Calu3 (cell line): ENCODE results near the gene SMR3B. TPM values are rescaled to one million over a fixed set of nuclear protein-coding genes. Genes with fewer than 3 reads are reported as not detected.
A peak's percentile ranks its signal among the peaks of the same experiment; 100 is the strongest.

Experiments used
- BruUV-seq: library from RNA; stranded (reverse); fragments of 400-500 nt; replicated peaks from 2 replicates; lab custom pipeline; 2021; lab: Mats Ljungman, UMichigan
- CTCF ChIA-PET: fragments of 300-600 bp; sonication (Branson Sonifier 250); formaldehyde crosslinking; loops from one replicate; lab custom pipeline; 2022; ENCODE audit warnings: antibody characterized with exemption; lab: Charles Lee
- DNase-seq: peaks from one replicate; pipeline ENCODE4 v3.0.0; 2022
- H3K27ac Mint-ChIP-seq: one replicate; pipeline ENCODE4 v1.8.0; 2022; ENCODE audit warnings: mixed read lengths; ENCODE audit not compliant: unreplicated experiment
- H3K27me3 Mint-ChIP-seq: one replicate; pipeline ENCODE4 v1.8.0; 2022; ENCODE audit warnings: mixed read lengths; ENCODE audit not compliant: unreplicated experiment
- H3K36me3 Mint-ChIP-seq: one replicate; pipeline ENCODE4 v1.8.0; 2022; ENCODE audit warnings: mild to moderate bottlenecking, moderate library complexity, mixed read lengths; ENCODE audit not compliant: insufficient read depth, unreplicated experiment
- H3K4me1 Mint-ChIP-seq: one replicate; pipeline ENCODE4 v1.8.0; 2022; ENCODE audit warnings: mild to moderate bottlenecking, low read depth, mixed read lengths; ENCODE audit not compliant: unreplicated experiment
- H3K4me3 Mint-ChIP-seq: one replicate; pipeline ENCODE4 v1.8.0; 2022; ENCODE audit warnings: mild to moderate bottlenecking, low read depth, moderate library complexity, mixed read lengths; ENCODE audit not compliant: unreplicated experiment
- H3K9me3 Mint-ChIP-seq: one replicate; pipeline ENCODE4 v1.8.0; 2022; ENCODE audit warnings: low read depth, mixed read lengths; ENCODE audit not compliant: unreplicated experiment
- intact Hi-C: fragments of 100-400 bp; cut with micrococcal nuclease; formaldehyde crosslinking; loops from one replicate; pipeline ENCODE4 v1.10.0; 2022; ENCODE audit not compliant: unreplicated experiment
- total RNA-seq: library from RNA; stranded (reverse); gene quantifications from 2 replicates; pipeline ENCODE4 v1.2.3, GENCODE V29; 2022
- TF ChIP-seq, protein P1 (sequence below): fragments of 200-600 bp; IDR thresholded peaks from one replicate; pipeline ENCODE4 v1.8.0; 2022; ENCODE audit warnings: antibody characterized with exemption; ENCODE audit not compliant: unreplicated experiment

SMR3B gene
- total RNA-seq, 1 experiment from 2014 or later = not detected

DNA sequence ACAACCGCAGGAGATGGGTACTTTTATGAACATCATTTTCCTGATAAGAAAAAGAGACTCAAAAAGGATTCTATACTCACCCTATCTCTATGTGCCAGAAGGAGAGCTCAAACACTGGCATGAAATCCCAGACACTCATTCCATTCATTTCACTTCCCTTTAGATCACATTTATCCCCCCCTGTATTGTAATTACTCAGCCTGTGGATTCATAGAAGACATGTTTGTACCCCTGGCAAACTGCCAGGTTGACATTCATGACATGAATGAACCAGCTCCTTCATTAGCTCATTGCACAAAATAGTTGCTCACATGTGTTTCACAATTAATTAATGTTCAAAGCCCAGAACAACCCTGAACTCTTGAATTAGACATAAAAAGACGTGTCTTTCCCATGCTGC, 17.5 kb upstream of the SMR3B start:
- TF ChIP-seq, protein P1, sequence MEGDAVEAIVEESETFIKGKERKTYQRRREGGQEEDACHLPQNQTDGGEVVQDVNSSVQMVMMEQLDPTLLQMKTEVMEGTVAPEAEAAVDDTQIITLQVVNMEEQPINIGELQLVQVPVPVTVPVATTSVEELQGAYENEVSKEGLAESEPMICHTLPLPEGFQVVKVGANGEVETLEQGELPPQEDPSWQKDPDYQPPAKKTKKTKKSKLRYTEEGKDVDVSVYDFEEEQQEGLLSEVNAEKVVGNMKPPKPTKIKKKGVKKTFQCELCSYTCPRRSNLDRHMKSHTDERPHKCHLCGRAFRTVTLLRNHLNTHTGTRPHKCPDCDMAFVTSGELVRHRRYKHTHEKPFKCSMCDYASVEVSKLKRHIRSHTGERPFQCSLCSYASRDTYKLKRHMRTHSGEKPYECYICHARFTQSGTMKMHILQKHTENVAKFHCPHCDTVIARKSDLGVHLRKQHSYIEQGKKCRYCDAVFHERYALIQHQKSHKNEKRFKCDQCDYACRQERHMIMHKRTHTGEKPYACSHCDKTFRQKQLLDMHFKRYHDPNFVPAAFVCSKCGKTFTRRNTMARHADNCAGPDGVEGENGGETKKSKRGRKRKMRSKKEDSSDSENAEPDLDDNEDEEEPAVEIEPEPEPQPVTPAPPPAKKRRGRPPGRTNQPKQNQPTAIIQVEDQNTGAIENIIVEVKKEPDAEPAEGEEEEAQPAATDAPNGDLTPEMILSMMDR = no peak
- H3K36me3 Mint-ChIP-seq = no peaks in the 10 kb centered on the region
- H3K27ac Mint-ChIP-seq = no peak overlapping the region
- no peaks in the 10 kb centered on the region for H3K27me3 Mint-ChIP-seq
- peak; percentile 1 for DNase-seq
- CTCF ChIA-PET = no interaction called here
- no peak overlapping the region for H3K4me3 Mint-ChIP-seq
- no peaks in the 10 kb centered on the region for H3K4me1 Mint-ChIP-seq
- intact Hi-C loops = no loop called here
- BruUV-seq = no TSS peak
- no peaks in the 10 kb centered on the region for H3K9me3 Mint-ChIP-seq

DNA sequence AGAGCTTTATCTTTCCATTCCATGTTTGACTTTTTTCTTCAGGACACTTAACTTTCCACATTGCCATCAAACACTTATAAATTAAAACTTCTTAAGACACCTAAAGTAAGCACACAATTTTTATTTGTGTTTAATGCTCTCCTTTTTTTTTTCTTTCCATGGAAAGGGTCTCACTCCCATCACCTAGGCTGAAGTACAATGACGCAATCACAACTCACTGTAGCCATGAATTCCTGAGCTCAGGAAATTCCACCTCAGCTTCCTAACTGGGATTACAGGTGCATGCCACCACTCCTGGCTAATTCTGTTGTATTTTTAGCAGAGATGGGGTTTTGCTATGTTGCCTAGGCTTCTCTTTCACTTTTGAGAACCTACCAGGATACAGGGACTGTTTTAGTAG, 15.1 kb upstream of the SMR3B start:
- BruUV-seq = no TSS peak
- Mint-ChIP-seq H3K4me3 (no peak overlapping the region), H3K36me3 (no peaks in the 10 kb centered on the region), H3K9me3 (no peaks in the 10 kb centered on the region), H3K4me1 (no peaks in the 10 kb centered on the region), H3K27me3 (no peaks in the 10 kb centered on the region), H3K27ac (no peak overlapping the region)
- intact Hi-C loops = no loop called here
- no peak for DNase-seq
- TF ChIP-seq, protein P1 = no peak
- CTCF ChIA-PET = no interaction called here

DNA sequence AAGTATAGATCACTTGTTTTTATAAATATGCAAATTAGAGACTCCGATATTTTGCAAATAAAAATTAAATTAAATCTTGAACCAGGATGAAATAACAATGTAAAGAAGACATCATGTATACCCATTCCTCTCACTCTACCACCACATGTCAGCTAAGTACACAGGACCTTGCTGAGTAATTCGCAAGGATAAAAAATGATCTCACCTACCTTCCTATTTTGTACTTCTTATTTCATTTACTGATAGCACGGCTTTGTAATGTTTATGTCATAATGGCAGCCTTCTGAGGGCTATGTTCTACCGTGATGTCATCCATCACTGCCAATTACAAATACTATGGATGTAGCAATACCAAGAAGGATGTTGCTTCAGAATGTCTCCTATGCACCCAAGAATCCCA, 10.9 kb upstream of the SMR3B start:
- intact Hi-C loops = no loop called here
- Mint-ChIP-seq H3K27me3 (no peaks in the 10 kb centered on the region), H3K27ac (no peak overlapping the region), H3K4me1 (no peaks in the 10 kb centered on the region), H3K4me3 (no peak overlapping the region), H3K36me3 (no peaks in the 10 kb centered on the region), H3K9me3 (no peaks in the 10 kb centered on the region)
- no peak for DNase-seq
- TF ChIP-seq, protein P1 = no peak
- no TSS peak for BruUV-seq
- CTCF ChIA-PET = no interaction called here

DNA sequence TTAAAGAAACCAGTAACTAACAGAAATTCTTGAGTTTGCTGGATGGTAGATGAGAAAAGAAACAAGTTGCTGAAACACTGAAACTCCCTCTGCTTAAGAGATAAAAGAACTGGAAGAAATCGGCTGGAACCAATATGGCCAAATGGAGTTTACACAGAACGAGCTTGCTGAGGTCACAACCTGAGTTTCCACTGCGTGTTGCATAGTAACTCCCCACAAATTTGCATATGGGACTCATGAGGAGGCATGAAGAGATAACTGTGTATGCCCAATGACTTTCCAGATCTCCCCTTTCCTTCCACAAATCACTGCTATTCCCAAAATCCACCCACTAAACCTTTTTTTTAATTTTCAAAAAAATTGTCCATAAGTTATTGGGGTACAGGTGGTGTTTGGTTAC, 10.2 kb upstream of the SMR3B start:
- no TSS peak for BruUV-seq
- TF ChIP-seq, protein P1 = no peak
- CTCF ChIA-PET = no interaction called here
- H3K27me3 Mint-ChIP-seq = no peaks in the 10 kb centered on the region
- DNase-seq = no peak
- H3K36me3 Mint-ChIP-seq = no peaks in the 10 kb centered on the region
- intact Hi-C loops = no loop called here
- H3K9me3 Mint-ChIP-seq = no peaks in the 10 kb centered on the region
- no peaks in the 10 kb centered on the region for H3K4me1 Mint-ChIP-seq
- H3K4me3 Mint-ChIP-seq = no peak overlapping the region
- H3K27ac Mint-ChIP-seq = no peak overlapping the region
